HG02870 (cell line): Measurements from ENCODE around the gene SGK1.

Experiments used
- ATAC-seq: cut with Tn5 transposase; IDR thresholded peaks from one replicate; pipeline ENCODE4 v1.9.1; 2021; ENCODE audit warnings: mild to moderate bottlenecking, moderate library complexity; ENCODE audit not compliant: unreplicated experiment

SGK1 gene

DNA sequence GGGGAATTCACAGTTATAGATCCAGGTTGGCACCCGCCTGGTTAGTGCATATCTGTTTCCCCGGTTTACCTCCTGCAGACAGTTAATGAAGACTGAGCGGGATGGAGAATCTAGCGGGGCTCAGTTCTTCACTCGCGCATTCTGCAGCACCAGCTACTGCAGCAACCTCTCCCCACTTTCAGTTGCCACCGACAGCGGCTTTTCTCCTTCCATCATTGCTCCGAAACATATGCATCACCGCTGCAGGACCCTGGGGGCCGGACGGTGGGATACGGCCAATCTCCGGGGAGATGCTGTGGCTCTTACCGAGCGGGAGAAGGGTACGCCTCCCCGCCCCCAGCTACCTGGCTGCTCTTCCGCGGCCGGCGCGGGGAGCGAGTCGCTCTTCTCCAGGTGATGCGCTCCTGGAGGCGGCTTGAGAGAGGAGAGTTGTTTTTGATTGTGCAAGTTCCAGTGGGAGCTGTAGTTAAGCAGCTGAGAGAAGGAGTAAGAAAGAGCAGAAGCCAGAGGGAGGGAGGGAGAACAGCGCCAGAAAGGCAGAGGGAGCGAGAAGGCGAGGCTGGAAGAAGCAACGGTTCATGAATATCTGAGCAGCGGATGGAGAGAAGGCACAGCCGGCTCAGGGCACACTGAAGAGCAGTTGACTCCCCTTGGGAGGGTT, at the start of gene SGK1:
Gene SGK1 (minus strand): TSS at position 642 of the 661 bp plus-strand sequence. CDS start 652 bp downstream, outside the sequence.
- ATAC-seq, result no peak

DNA sequence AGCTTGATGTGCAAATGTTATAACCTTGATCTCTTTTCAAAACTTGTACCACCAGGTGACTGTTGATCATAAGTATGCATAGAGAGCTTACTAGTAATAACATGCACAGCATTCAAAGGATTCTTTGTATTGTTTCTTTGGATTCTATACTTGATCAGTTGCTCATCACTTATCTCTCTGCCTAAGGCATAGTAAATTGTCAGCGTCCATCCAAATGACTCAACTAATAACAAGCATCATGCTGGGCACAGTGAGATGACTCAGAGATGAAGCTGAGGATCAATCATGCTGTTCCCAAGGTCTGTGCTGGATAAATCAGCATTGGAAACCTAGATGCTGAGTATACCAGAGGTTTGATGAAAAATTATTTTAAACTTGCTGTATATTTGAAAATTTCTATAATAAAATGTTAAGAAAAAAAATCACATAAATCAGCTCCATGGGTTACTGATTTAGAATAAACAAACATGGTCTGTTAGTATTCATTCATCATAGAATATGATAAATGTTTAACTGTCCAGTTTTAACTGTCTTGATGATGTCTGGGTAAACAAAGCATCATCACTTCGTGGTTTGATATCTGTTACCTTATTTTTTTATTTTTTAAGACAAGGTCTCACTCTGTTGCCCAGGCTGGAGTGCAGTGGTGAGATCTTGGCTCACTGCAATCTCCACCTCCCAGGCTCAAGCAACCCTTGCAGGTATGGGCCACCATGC, 45.6 kb upstream of the SGK1 start:
- no peak for ATAC-seq

DNA sequence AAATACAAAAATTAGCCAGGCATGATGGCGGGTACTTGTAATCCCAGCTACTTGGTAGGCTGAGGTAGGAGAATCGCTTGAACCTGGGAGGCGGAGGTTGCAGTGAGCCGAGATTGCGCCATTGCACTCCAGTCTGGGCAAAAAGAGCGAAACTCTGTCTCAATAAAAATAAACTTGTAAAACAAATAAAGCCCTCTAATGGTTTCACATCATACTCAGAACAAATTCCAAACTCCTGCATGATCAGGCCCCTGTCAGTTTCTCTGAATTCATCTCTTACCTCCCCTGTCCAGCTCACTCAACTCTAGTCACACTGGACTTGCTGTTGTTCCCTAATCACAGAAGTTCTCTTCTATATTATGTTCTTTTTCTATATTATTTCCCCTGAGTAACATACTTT, 43.1 kb upstream of the SGK1 start:
- no peak for ATAC-seq

DNA sequence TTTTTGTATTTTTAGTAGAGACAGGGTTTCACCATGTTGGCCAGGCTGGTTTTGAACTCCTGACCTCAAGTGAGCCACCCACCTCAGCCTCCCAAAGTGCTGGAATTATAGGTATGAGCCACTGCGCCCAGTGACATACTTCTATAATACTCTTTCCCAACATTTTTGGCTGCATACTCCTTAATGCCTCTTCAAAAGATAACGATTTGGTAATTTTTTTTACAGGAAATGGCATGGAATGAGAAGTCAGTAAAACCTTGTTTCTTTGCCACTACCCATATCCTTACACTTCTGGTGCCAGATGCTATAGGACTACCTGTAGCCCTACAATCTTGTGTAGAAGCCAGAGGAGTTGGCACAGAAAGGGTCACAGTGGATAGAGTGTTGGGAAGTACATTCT, 41.4 kb upstream of the SGK1 start:
- ATAC-seq, result no peak

DNA sequence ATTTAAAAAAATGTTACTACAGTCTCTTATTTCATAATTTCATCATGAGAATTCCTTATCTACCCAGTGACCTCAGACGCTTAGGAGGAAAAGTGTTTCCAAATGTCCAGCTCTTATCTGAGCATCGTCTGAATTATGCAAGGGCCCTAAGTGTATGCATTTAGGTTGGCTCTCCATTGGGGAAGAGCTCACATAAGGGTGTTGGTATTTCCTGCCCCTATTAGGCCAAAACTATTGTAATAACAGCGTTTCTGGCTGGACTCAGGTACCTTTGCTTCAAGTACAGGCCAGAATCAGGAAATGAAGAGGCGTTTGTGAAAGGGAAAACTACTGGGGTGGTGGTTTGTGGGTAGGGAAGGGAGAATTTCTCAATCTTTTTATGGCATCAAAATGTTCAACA, 40.4 kb upstream of the SGK1 start:
- ATAC-seq, result no peak

DNA sequence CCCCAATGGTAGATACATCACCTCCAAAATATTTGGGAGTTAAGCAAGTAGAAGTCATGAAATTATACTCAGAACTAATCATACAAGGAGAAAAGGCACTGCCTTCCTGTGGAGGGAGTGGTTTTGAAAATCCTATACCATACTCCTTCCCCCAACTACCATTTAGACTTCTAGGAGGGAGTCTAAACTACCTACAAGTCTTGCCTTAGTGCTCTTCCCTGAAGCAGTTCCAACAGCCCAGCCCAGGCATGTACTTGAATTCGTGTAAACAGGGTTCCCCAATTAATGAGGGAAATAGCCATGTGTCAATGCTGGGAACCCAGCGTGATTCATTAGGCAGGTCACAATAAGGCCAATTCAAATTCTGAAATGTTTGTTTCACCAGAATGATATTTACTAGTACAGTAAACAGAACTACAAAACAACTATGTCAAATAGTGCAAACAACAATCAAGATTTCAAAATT, 39.1 kb upstream of the SGK1 start:
- ATAC-seq, result no peak

DNA sequence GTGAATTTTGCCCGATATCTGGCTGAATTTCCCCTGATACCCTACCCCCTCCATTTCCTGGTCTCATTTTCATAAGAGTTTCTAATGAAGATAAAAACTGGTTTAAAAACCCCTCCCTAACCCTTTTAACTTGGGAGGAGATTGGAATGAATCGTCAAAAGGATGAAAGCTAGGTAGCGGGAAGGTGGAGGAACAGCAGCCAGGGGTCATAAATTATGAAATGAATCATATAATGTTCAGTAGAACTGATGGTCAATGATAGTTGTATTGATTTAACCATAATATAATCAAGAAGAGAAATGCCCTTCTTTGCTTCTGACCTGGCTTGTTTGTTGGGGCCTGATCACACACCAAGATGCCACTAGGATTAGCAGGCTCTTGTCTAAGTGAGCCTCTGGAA, 38.5 kb upstream of the SGK1 start:
- no peak for ATAC-seq

DNA sequence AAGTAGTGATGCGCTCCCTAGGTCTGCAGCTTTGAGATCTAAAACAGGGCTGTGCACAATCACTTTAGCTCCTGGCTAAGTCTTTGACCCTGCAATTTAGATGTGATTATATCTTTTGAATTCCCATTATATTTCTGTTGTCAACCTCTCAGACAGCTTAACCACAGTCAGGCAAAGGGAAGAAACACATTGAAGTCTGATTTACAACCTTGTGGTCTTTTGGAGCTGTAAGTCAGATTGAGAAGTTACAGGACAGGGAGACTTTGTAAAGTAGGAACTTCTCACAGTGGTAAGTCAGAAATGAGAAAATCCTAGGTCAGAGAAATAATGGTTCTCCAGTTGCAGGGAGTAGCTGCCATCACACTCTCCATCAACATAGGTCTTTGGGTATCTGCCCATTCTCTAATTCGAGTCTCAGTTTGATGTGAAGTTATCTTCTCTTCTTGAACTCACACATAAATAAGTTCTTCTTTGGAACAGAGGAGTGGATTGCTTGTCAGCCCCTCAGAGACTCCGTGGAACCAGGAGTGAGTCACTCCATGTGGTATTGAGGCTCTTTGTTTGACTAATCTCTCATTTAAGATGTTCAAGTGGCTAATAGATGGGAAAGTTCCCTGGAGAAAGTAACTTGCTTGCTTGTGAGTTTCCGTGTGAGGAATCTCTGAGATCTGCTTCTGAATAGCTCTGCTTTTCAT, 35.0 kb upstream of the SGK1 start:
- ATAC-seq, result no peak

DNA sequence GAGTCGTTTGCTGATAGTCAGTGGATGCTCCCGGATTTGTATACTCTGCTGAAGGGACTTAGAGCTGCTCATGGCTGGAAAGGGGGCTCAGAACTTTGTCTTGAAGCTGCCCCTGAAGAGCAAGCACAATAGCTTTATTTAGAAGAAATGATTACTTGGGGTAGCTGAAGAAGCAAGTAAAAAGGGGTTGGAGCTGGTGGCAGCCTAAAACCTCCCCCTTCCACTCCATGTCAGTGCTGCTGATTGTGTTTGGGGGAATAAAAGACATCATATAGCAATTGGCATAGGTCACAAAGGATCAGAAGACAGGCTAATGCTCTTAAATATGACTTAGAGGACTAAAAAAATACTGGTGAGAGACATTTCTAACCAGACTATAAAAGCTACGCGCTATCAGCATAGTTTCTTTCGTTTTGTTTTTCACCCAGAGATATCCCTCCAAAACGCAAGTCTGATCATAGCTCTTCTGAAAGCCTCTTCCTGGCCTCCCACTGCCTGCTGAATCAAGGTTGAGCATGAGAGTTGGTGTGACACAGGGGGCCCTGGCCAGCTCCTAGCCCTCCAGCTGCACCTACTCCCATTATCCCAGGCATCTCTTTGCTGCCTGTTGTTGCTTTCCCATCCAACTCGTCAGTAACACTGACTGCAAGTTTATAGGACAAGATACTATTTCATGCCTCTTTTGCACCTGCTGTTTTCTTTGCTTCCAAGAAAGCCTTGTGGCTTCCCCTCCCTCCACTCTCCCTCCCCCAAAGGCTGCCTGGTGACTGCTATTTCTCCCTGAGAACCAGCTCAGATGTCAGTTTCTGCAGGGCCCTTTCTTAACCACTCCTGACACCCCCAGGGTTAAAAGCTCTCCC, 33.9 kb upstream of the SGK1 start:
- no peak for ATAC-seq

DNA sequence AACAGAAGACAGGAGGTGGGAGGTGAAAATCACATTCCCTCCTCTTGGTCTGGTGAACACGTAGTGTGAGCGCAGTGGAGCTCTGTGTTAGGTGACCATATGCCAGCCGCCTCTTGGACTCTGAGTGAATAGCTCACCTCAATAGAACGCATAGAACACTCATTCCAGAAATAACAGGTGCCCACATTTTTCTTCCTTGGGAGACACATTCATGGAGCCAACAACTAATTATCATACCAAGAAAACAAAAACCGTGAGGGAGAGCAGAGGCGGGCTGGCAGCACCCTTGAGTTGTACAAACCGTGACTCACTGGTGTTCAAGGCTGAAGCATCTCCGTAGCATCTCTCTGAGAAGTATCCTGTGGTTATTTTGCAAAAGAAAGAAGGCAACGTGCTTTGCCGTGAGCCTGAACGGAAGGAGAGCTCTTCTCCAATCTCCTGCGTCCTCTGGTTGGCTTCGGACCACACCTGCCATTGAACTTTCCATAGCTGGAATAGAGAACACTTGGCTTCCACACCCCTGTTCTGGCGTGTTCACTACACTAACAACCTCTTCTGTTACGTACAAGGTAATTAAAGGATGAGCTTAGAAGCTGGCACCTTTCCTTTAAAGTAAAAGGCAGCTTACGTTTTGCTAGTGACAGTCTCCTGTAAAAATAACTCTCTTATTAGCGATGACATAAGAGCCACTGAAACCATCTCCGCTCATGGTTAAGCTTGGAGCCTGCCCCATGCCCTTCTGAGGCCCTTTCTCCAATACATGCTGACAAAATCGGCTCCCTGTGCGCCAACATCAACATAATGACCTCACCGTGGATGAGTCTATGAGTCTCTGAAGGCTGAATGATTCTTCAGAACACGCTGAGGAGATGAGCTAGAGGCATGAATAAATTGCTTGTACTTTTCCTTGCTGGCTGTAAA, 30.2 kb upstream of the SGK1 start:
- no peak for ATAC-seq

DNA sequence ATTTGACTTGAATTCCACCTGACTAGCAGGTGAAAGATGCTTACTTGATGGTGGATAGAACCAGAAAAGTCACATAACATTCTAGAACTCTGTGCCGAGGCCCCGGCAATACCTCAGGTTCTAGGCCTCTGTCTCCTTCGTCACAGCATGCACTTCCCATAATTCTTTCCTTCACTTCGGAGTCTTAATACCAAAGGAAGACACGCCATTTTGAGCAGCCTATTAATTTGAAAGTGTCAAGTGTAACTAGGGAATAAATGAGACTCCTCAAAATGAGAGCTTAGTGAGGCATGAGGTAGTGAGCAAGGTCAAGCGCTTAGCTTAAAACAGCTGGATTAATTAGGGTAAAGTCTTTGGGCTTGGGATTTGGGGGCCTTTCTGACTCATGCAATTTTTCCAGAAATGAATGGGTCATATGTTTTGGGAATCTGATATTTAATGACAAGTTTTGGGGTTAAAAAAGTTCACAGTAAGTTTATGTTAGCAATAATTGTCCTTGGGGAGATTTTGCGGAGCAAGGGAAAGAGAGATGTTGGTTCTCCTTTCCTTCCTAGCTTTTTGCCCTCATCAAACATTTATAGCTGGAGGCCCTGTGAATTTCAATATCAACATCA, 29.1 kb upstream of the SGK1 start:
- ATAC-seq, result no peak

DNA sequence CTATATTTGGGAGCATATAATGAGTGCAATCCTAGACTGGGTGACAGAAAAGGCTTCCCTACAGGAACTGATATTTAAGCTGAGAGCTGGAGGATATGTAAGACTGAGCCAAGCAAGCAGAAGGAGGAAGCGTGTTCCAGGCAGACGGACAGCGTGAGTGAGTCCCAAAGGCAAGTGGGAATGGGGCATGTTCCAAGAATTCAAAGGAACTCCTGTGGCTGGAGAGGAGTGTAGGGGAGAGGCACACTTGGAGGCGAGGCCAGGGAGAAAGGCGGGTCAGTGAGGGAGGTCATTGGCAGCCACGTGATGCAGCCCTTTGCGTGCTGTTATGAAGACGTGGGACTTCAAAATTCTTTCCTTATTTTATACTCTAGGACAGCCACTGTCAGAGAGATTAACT, 27.9 kb upstream of the SGK1 start:
- no peak for ATAC-seq

DNA sequence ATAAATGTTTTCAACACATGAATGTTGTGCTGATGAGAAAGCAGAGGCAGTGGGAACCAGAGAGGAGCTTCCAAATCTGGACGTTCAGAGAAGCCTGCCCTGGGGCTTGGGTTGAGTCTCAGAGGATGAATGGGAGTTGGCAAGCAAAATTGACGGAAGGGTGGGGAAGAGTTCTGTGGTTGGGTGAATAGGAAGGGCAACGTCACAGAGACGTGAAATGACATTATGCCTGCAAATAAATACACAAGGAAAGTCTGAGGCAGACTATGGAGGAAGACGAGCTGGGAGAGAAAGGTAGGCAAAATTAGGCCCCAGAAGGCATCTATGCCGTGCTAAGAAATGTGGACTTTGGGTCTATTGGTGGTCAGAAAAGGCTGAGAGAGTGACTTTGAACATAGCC, 25.2 kb upstream of the SGK1 start:
- ATAC-seq, result no peak

DNA sequence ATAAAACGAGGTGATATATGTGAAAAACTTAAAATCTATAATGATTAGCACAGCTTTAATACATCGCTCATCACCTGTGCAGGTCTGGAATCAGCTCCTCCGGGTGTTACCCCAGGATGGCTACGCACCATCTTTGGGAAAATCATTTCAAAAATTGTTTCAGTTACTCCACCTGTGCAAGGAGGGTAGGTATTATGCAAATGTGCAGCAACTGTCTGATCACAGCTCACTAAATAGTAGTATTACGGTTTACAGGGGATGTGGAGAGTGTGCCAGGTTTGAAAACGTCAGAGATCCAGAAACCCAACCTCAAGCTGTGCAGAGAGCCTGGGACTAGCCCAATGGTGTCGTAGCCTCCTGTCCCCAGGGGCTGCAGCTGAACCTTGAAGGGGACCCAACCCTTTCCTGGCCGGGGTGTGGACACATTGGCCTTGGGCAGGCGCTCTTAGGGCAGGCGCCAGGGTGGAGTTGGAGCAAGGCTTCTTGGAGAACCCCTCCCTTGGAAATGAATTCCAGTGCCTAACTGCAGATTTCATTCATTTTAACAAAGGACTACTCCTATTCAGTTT, 24.2 kb upstream of the SGK1 start:
- ATAC-seq, result no peak

DNA sequence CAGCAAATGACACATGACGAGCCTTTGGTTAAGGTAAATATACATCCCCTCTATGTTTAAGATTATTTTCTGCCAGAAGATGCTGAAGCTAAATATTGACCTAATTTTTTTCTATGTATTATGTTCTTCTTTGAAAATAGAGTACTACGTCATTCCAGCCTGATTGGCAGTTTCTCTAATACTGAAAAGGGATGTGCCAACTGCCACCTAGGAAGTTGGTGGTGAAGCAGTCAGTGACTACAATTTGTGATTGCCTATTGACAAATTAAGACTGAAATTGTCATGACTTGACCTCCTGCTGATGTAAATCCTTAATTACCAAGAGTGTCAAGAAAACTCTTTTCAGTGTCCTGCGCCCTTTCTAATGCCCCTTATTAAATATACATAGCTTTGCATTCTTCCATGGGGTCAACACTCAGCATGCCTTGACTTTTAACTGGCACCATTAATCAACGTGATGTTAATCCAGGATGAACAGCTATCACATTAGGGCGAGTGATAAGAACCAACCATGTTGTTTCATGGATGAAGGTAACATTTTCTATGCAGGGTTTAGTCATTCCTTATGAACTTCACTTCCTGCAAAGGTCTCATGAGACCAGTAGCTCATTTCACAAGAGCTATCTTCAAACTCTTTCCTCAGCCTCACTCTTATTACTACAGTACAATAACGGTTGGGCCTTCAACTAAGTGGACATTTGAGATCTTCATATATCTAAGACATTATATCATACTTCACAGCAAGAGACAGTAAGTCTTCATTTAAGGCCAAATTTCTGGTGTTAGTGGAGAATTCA, 22.5 kb upstream of the SGK1 start:
- no peak for ATAC-seq

DNA sequence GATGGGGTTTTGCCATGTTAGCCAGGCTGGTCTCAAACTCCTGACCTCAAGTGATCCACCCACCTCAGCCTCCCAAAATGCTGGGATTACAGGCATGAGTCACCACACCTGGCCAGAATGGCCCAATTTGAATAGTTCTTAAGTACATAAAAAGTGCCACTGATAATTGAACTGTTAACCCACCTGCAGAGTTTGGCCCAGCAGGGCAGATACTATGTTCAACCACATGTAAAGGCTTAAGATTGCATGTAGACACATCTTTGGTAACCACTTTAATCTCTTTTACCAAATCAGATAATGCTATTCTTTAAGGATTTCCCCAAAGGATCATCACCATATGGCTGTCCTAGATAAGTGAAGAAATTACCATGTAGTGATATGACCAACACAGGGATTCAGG, 21.3 kb upstream of the SGK1 start:
- ATAC-seq, result no peak

DNA sequence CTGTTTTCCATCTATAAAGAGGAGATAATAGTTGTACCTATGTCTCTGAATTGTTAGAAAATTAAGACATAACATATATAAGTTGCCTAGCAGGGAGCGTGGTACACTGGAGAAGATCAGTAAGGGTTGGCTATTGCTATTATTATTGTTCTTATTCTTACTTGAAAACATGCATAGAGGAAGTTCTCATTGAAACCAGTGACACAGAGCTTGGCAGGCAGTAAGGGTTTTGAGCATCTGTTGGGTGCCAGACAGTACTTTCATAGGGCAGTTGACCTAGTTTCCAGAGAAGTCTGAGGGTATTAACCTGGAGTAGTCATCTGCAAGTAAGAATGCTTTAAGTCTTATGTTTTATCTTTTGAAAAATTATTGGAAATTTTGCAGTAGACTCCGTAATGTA, 13.3 kb upstream of the SGK1 start:
- no peak for ATAC-seq

DNA sequence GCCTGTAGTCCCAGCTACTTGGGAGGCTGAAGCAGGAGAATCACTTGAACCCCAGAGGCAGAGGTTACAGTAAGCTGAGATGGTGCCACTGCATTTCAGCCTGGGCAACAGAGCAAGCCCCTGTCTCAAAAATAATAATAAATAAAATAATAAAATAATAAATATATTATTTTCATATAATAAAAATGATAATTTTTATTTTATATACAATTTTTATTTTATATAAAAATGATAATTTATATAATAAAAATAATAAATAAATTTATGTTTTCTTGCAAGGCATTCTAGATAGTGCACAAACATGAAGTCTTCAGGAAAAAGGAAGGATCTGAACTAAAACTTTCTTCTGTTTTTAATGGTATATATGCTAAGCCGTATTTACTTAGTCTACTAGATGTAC, 12.6 kb upstream of the SGK1 start:
- no peak for ATAC-seq

DNA sequence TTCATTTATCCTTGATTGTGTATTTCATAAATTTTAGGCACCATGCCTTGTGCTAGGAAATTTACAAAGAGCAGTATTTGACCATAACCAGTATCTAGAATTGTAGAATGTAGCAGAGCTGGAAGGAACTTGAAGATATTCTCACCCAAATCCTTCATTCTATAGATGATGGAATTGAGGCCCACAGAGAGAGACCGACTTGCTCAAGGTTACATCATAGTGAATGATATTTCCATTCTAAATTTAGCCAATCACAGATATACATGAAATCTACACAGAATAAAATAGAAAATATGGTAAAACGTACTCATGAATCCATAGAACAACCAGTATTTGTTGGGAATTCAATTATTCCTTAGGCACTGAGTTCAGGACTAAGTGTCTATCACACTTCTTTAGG, 10.9 kb upstream of the SGK1 start:
- ATAC-seq, result no peak
